NCI-H526 treated with DMSO at 0.1 percent for 48 hours (cell line): ENCODE measurements around the gene TAS1R3.

ENCODE experiments used
- DNase-seq: peaks from one replicate; lab custom pipeline; 2025; lab: John Stamatoyannopoulos, UW

Gene TAS1R3

DNA sequence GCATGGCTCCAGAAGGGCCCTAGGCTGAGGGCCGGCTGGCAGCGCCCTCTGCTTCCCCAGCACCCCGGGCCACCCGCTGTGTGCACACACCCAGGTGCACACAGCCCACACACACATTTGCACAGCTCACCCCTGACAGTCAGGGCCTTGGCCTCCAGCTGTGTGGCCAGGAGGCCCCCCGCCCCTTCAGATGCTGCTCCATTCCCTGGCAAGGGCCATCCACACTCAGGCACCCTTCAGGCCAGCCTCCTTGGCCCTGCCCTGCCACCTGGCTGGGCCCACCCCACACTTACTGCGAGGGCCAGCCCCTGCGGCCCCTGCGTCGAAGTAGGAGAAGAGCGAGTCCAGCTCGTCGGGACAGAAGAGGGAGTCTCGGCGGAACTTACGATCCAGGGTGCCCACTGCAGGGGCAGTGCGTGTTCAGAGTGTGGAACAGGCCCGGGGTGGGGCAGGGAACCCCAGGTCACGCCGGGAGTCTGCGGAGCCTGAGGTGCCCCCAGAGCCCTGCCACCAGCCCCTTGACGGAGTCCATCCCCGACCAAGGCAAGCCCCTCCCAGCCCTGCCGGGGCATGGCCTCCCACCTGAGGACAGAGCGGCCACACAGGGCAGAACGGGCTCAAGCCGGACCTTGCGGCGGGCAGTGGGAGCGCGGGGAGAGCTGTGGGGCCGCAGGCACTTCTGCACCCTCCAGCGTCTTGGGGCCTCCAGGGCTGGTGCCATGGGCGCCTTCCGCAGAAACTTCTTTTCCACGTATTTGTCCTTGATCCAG, 35.7 kb upstream of the TAS1R3 start:
- DNase-seq, result no peak

DNA sequence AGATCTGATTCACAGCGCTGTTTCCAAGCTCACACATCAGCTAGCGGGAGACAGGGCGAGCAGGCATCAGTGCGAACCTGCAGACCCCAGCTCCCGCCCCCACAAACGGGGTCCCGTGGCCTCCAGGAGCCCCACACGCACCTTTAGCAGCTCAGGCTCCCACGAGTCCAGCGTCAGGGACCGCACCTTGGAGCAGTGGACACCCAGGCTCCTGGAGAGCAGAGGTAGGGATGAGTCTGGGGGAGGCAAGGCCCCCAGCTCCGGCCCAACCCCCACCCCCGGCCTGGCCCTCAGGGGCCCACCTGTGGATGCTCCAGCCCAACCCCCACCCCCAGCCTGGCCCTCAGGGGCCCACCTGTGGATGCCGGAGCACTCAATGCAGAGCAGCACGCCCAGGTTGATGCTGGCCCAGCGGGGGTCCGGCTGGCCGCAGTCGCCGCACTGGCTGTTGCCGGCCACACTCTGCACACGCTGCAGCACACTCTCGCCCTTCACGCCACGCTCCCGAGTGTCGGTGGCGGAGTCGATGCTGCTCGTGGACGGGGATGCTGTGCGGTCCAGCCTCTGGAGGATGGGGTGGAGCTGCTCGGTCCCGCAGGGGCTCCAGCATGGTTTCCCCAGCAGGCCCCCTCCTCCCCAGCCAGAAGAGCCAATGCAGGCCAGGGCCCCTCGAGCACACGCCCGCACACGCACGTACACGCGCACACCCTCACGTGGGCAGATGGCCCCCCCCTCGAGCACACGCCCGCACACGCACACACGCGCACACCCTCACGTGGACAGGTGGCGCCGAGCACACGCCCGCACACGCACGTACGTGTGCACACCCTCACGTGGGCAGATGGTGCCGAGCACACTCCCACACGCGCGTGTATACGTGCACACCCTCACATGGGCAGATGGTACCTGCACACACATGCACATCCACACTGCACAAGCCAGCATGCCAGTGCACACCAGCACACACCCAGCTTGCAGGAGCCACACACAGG, 34.7 kb upstream of the TAS1R3 start:
- no peak for DNase-seq

DNA sequence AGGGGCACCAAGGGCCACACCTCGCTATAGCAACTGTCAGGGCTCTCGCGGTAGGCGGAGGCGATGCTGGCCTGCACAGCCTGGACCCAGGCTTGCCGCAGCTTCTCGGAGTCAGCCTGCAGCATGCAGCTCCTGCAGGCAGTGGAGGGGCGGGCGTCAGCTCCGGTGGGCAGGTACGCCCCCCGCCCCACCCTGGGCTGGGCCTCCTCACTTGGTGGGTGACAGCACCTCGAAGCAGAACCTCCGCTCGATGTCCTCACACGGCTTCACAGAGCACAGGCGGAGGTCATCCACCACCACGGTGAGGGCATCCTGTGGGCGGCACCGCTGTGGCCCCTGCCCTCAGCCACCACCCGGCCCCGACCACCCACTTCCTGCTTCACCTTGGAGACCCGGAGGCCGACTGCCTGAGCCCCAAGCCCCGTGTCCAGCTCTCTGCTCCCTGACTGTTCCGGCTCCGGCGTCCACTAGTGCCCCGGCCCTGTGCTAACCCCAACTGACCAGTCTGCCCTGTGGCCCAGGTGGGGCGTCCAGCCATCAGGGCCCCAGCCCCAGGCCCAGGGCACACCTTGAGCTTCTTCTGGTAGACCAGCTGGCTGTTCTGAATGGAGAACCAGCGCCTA, 33.2 kb upstream of the TAS1R3 start:
- no peak for DNase-seq

DNA sequence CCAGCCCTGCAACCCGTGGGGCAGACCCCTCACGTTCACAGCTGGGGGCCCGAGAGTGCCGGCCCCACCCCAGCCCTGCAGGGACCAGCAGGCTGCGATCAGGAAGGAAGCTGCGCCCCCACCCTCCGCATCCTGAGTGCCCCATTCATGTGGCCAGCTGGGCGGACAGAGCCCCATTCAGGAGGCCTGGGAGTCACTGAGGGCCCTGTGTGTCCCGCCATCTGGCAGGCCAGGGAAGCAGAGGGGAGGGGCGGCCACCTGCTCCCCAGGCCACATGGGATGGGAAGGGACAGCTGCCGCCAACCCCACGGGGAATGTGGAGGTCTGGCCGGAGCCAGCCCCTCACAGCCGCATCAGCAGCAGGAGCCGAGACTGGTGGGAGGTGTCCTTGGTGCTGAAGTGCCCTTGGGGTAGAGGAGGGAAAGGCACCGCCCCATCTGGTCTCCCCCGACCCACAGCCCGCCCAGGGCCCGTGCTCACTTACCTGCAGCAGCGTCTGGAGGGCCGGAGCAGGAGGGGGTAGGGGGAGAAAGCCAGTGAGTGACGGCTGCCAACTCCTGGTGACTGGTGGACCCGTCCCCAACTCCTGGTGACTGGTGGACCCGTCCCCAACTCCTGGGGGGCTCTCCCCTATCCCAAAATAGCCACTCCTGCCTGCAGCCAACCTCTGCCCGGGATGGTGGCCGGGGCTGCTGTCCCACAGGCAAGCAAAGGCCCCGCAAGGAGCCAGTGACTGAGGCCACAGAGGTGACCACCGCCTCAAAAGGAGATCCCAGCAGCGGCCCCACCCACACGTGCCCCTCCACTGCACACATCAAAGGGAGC, 32.0 kb upstream of the TAS1R3 start:
- no peak for DNase-seq

DNA sequence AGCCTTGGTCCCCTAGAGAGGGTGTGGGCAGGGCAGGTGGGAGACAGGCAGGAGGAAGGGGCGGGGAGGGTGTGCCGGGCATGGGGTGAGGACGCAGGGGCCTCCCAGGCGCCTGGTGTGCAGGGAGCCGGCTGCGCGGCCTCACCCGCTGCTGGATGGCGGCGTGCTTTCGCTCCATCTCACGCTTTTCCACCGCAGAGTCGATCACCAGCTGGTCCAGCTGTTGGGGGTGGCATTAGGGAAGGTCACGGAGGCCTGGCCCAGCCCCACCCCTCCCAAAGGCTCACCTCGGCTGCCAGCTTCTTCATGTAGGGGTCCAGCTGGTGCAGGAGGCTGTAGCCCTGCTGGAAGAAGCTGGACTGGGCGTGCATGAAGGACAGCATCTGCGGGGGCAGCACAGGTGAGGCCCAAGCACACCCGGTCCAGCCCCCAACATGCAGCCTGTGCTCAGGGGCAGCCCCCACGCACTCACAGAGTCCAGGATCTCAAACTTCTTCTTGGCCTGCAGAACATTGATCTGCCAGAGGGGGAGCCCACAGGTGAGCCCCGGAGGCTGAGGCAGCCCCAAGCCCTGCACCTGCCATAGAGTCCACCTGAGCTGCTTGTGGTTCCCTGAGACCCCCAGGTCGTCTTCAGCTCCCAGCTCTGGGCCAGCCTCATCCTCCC, 31.3 kb upstream of the TAS1R3 start:
- no peak for DNase-seq

DNA sequence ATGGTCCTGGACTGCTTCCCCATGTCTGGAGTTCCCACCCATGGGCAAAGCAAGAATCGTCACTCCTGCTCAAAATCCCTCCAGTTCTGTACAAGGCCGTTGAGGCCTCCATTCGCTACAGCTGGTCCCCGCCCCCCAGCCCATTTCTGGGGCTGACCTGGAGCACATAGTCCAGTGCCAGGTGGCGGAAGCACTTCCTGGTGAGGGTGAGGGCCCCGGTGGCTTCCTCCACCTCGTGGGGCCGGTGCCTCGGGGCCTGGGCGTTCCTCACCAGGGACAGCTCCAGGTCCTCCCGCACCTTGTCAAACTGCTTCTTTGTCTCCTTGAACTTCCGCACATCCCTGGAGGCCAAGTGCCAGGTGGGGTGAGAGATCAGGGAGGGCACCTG, 30.7 kb upstream of the TAS1R3 start:
- DNase-seq, result no peak

DNA sequence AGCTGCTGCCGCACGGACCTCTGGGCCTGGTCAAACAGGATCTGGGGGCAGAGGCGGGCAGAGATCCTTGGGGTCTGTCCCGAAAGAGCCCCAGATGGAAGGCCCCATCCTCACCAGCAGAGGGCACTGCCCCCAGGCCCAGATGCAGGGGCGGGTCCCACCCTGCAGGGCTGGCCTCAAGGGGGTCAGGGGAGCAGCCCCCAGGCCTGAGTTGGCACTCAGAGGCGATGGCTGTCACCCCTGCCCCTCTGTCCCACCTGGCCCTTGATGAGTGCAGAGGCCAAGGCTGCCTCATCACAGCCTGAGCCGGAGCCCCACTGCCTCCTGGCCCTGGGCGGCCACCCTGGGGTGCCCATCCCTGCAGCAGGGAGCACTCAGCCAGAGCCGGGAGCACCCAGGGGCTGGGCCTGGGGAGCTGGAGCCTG, 29.1 kb upstream of the TAS1R3 start:
- DNase-seq, result no peak

DNA sequence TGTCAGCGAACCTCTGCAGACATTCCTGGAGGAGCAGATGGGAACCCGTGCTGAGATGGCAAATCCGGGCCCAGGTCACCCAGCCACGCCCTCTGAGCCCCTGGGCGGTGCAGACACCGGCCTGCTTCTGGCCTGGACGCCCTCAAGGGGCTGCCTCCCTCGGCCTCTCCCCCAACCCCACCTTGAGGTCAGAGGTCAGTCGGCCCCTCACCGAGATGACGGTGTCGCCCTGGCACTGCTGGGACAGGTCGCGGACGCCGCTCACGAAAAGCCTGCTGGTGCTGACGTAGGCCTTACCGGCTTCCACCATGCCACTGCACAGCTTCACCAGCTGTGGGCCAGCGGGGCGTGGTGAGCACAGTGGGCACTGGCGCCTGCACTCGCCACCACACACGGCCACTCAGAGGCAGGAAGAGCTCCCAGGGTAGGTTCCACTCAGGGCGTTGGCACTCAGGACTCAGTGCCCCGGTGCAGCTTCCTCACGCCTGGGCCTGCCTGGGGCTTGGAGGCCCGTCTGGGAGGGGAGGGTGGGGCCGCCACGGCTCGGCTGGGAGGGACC, 28.1 kb upstream of the TAS1R3 start:
- DNase-seq, result no peak

DNA sequence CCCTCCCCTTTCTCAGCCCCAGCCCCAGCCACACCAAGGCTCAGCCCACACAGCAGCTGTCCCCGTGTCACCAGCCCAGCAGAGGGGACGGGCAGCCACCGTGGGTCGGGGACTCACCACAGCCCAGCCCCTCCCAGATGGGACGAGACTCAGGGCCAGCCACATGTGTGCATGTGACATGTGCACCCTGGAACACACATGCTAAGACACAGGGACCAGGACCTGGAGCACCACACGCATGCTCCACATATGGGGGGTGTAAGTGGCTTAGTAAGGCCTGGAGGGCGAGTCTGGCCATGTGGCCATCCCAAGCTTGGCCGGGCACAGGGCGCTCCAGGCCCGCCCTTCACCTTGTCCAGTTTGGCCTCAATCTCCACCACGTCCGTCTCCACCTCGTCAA, 27.3 kb upstream of the TAS1R3 start:
- no peak for DNase-seq

DNA sequence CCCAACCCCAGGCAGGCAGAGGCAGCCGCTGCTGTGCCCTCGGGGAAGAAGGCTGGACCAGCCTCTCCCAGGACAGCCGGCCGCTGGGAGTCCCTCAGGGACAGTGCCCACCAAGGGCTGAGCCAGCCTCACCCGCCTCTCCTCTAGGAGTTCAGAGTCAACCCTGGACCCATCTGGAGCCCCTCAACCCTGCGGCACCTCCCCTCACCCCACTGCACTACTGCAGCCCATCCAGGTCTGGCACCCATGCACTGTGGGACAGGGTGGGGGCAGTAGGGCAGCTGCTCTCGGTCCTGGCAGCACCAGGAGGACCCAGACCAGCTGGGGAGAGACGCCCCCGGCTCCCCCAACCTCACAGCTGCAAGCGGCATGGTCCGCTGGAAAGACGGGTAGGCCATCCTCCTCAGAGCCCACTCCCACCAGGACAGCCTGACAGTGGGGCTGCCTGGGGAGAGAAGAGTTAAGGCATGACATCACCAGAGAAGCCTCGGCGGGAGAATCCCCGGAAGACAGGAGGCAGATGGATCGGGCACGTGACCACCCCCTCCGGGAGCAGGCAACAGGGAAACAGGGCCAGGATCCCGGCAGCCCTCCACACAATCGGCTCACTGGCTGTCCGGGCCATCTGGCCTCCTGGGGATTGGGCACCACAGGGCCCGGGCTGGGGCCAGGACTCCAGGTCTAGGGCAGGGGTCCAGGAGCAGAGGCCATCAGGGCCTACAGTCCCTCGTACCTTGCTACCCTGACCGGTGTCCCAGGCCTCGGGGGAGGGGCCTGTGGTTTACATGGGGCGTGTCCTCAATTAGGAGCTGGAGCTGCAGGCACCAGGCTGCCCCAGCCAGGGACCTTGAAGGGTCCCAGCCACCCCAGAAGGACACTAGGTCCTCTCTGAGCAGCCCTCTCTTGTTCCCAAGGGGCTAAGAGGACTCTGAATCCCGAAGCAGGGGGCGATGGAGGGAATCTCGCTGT, 26.5 kb upstream of the TAS1R3 start:
- DNase-seq, result peak; percentile 54

DNA sequence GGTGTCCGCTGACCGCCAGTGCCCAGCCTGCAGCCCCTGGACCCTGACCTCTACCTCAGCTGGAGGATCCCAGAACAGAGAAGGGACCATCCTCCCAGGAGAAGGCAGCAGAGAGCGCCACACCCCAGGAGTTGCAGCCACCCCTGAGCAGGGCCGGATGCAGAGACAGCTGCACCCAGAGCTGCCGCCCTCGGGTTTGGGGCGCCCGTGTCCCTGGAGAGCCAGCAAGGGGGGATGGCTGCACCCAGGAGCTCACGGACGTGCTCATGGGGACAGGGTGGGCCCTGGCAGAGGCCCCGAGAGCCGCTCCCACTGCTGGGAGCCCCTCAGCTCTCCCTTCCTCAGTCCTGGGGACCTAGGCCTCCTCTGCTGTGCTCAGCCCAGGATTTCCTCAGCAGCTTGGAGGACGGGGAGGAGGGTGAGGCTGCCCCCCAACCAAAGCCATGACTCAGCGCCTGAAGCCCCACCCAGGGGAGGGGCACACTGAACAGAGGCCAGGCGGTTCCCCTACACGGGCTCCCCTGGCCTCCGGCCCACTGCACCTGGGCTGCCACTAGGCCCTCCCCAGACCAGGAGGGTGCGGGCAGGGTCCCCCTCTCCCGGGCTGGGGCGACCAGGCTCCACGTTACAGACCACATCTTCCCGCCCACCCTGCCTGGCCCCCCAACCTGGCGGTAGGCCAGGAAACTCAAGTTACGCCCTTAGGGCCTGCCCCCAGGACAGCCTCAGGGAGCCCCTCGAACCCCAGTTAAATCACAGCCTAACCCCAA, 25.6 kb upstream of the TAS1R3 start:
- no peak for DNase-seq

DNA sequence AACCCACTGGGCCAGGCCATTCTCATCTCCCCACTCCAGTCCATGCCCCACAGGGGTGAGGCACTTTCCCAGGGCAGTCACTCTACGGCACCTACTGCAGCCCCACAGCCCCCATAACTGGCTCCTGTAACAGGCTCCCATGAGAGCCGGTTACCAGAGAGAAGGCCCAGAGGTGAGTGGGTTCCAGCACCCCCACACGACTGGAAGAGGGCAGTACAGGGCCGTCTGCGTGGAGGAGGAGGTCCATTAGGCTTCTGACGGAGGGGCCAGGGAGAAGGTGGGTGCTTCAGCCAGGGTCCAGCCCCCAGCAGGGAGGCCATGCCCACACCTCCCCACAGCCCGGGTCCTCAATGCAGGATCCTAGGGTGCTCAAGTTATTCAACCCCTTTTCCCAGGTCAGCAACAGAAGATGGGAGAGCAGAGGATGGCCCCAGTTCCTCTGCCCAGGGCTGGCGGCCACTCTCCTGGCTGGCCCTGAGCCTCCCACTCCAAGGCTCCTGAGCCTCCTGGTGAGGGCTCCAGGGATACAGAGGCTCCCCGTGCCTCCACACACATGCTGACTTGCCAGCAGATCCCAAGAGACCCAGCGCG, 24.9 kb upstream of the TAS1R3 start:
- no peak for DNase-seq

DNA sequence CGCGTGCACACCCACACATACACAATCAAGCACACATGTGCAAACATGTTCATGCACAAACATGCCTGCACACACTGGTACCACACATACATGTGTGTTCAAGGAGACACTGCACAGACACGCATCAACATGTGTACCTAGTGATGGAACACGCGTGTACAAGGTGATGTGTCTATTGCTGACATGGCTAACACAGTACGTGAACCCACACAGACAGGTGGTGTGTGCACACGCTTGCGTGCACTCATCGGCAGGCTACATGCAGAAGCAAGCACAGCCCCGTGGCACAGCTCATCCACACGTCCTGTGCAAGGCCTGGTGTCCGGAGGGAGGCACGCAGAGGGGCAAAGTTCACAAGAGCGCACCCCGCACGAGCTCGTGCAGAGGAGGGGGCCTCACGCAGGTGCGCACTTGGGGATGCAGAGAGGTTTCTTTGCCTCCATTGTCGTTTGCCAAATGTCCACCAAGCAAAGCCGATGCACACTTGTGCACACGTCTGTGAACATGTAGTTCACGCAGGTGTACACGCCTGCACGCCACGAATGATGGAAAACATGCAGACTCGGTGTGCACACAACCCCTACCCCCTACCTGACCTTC, 24.3 kb upstream of the TAS1R3 start:
- no peak for DNase-seq

DNA sequence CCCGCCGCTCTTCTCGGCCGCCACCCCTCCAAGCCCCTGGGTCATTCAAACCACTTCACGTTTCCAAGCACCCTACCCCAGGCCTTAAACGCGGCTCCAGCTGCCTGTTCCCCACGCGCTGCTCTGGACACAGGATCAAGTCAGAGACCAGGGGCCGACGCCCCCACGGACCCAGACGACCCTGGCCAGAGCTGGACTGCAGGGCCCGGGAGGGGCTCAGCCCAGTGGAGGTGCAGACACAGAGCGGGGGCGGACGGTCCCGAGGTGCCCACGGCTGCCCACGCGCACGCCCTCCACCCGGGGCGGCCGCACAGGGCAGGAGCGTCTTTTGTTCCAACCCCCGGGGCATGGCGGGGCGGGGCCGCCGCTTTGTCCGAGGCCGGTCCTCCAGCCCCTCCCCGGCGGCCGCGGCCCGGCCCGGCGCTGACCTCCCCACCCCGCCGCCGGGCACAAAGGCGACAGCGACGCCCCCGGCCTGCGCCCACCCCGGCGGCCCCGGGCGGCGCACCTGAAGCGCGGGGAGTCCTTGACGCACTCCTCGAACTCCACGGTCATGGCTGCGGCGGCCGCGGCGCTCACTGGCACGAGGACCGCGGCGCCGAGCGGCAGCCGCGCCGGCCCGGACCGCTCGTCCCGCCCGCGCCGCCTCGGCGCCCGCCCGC, 23.7 kb upstream of the TAS1R3 start:
- DNase-seq, result no peak

DNA sequence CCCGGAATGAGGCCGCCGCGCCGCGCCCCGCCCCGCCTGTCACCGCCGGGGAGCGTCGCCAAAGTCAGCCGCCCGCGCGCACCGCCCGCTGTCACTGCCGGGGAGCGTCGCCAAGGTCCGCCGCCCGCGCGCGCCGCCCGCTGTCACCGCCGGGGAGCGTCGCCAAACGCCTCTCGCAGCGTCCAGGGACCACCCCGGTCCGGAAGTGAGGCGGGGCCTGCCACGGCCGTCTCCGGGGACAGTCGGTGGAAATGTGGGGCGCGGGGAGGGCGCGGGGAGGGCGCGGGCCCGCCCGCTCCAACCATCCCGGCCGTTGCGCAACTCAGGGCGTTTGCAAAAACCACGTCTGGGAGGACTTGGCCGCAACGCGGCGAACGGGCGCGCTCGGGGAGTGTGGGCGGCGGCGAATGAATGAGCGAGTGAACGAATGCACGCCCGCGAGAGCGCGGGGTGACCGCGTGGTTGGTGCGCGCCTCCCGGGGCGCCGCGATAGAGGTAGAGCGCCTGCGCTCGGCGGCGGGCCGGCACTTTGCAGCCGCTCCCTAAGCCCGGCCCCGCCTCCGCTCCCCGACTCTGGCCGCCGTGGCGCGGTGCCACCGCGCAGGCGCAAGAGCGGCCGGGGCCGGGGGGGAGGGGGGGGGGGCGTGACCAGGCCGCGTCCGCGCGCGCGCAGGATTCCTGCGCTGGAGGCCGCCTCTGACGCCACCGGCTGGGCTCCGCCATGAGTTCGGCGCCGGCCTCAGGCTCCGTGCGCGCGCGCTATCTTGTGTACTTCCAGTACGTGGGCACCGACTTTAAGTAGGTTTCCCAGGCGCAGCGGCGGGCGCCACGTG, 22.9 kb upstream of the TAS1R3 start, which contains the start of the genes ACAP3 and PUSL1:
Gene ACAP3 (minus strand): TSS at position 8 of the 833 bp plus-strand sequence. CDS start 115 bp downstream, outside the sequence.
Gene PUSL1 (plus strand): TSS at position 675 of the 833 bp plus-strand sequence. CDS start 47 bp downstream, at position 722.
- peak; percentile 79 for DNase-seq

DNA sequence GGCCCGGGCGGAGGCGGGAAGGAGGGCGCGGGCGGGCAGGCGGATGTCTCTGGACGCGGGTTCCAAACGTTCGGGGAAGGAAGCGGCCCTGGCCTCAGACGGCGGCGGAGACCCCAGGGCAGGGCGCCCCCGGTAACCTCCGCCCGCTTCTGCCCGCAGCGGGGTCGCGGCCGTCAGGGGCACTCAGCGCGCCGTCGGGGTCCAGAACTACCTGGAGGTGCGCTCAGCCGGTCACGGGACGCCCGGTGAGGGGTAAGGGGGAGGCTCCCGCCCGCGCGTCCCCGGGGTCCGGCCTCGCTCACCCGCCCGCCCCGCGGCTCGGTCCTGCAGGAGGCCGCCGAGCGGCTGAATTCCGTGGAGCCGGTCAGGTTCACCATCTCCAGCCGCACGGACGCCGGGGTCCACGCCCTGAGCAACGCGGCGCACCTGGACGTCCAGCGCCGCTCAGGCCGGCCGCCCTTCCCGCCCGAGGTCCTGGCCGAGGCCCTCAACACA, 22.3 kb upstream of the TAS1R3 start:
- DNase-seq, result no peak
